Mononuclear cell (primary cell): ENCODE data around the gene CYB5R3. TPM values are rescaled to one million over a fixed set of nuclear protein-coding genes. Genes with fewer than 3 reads are reported as not detected.

Experiments
- H3K27me3 ChIP-seq: 2 replicates; pipeline ENCODE4 v1.6.0; 2011; ENCODE audit warnings: low read length, control low read depth; ENCODE audit not compliant: insufficient read depth
- H3K4me1 ChIP-seq: 2 replicates; pipeline ENCODE4 v1.5.1; 2011; ENCODE audit warnings: mild to moderate bottlenecking, low read length, control low read depth; ENCODE audit not compliant: insufficient read depth
- H3K4me3 ChIP-seq: 2 replicates; pipeline ENCODE4 v1.5.1; 2011; ENCODE audit warnings: mild to moderate bottlenecking, low read length, moderate library complexity
- H3K9me3 ChIP-seq: 2 replicates; pipeline ENCODE4 v1.5.1; 2011; ENCODE audit warnings: low read depth, mild to moderate bottlenecking, control low read depth, low read length
- total RNA-seq: library from RNA; depleted of rRNA; stranded (reverse); fragments of >200 nt; gene quantifications from one replicate; pipeline ENCODE4 v1.2.3, GENCODE V29; 2012

CYB5R3 gene
- 28.1 TPM for total RNA-seq

DNA sequence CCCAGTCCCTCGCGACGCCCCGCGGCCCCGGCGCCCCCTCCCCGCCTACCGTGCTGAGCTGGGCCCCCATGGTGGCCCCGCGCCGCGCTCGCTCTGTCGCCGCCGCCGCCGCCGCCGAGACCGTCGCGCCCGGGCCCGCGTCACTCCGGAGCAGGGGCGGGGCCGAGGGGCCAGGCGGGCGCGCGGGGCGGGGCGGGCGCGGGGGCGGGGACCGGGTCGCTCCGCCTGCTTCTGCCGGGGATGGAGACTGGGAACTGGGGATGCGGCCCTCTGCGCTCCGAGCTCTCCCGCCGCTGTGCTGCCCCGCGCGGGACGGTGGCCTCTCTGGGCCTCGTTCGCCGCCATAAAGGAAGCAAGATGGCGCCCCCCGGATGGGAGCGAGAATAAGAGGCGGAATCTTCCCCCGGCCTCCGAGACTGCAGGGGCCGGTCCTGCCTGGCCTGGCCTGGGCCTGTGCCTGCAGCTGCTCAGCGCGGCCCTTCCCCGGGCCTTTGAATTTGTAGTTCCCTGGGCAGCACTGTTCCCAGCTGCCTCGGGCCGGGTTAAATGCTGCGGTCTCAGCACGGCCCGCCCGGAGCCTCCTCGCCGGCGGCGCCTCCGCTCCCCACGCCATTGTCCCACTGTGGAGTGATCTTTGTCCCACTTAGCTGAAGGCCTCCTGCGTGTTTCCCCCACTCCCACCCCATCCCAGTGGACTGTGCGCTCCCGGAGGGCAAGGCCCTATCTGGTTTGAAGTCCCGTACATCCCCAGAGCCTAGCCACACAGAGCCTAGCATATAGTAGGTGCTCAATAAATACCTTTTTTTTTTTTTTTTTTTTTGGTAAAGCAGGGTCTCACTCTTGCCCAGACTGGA is at the start of gene CYB5R3:
CYB5R3 (minus strand) TSS at position 147 of the 854 bp plus-strand sequence; CDS start at position 70, 77 bp downstream.
- H3K27me3 ChIP-seq, result no peaks in the 10 kb centered on the region
- no peaks in the 10 kb centered on the region for H3K9me3 ChIP-seq
- peak within 1 kb of the TSS; percentile 78 for H3K4me3 ChIP-seq
- peaks cover 49% of the 10 kb centered on the region for H3K4me1 ChIP-seq

DNA sequence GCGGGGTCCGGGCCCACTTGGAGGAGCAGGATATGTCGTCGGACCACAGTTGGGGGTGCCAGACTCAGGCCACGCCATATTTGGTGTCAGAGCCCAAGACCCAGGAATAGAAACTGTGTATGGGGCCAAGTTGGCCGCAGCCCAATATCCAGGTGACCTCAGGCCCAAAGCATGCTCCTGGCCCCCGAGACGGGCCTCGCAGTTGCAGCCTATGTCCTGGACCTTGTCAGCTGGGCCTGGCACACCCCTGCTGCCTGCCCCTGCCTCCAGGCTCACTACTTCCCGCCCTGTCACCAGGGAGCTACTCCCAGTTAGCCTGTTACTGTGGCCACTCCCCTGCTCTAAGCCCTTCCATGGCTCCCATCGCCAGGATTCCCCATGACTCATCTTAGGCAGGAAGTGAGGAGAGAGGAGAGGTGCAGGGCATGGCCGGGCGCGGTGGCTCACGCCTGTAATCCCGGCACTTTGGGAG is 48.4 kb upstream of the CYB5R3 start:
- Histone ChIP-seq H3K4me1 (peaks cover under 1% of the 10 kb centered on the region), H3K4me3 (no peak overlapping the region), H3K27me3 (no peaks in the 10 kb centered on the region), H3K9me3 (no peaks in the 10 kb centered on the region)

DNA sequence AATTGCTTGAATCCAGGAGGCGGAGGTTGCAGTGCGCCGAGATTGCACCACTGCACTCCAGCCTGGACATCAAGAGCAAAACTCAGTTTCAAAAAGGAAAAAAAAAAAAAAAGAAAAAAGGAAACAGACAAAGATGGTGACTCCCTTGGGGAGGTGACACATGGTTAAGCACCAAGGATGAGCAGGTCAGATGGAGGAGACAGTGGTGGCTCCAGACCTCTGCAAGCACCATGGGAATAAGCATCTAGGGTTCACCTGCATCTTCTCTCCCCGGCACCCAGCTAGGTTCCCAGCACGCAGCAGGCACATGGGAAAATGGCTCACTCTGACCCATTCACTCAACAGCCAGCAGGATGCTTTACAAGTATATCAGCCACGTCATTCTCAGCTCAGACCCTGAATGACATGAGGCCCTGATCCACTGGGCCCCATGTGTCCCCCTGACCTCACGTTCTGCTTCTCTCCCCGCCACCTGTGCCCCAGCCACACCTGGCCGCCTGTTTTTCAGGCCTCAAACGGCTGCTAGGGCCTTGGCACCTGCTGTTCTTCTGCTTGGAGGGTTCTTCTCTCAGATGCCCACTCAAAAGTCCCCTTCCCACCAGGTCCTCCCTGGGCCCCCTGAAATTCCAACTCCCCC is 47.3 kb upstream of the CYB5R3 start:
- Histone ChIP-seq H3K27me3 (no peaks in the 10 kb centered on the region), H3K9me3 (no peaks in the 10 kb centered on the region), H3K4me1 (peaks cover 7% of the 10 kb centered on the region), H3K4me3 (no peak overlapping the region)

DNA sequence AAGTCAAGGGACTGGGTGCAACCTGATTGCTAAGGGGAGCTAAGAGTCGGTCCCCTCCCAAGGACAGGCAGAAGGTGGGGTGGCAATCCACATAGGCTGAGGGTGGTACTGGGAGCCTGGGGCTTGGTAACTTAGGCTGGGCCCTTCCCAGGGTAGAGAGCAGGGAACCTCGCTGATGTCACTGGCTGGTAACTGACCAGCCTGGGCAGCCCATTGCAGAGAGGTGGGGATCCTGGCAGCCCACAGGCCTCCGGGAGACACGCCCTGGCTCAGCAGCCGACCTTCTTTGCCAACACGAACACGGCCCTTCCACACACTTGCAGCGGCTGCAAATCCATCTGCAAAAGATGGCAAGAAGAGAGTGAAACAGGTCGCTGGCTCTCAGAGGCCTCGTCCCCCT is 46.1 kb upstream of the CYB5R3 start:
- Histone ChIP-seq H3K4me3 (no peak overlapping the region), H3K27me3 (no peaks in the 10 kb centered on the region), H3K4me1 (peaks cover 7% of the 10 kb centered on the region), H3K9me3 (no peaks in the 10 kb centered on the region)

DNA sequence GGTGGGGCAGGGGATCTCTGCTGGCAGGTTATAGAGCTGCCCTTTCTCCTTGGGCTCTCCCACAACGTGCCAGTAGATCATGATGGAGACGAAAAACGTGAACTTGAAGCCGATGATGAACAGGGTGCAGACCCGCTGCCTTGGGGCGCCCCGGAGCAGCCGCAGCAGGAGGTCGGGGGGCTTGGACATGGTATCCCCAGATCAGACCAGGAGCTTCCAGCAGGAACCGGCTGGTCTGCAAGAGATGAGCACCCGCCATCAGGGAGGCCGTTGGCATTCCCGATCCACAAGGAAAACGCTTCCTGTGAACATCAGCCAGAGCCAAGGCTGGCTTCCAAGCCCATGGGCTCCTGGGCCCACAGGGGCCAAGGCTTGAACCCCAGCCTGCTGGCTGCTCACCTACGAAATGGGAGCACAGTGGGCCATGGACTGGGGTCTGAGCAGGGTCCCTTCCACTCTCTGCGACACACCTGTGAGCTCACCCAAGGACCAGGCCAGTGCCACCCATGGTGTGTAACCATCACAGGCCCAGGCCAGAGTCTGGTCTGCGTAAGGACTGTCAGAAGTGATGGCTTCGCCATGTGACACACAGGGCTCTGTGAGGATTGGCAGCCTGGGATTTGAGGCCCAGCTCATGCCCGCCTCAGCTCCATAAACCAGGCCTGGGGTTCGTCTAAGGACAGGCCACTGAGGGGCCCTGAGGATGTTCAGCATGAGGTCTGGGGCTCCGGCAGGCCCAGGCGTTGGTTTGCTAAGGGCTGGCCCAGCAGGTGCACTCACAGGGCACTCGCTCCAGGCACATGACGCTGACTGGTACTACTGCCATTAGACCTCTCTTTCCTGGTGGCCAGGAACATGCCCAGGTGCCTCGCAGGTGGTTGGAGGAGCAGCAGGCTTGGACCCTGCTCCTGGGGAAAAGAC is 44.8 kb upstream of the CYB5R3 start:
- Histone ChIP-seq H3K27me3 (no peaks in the 10 kb centered on the region), H3K9me3 (no peaks in the 10 kb centered on the region), H3K4me3 (no peak overlapping the region), H3K4me1 (peaks cover 7% of the 10 kb centered on the region)

DNA sequence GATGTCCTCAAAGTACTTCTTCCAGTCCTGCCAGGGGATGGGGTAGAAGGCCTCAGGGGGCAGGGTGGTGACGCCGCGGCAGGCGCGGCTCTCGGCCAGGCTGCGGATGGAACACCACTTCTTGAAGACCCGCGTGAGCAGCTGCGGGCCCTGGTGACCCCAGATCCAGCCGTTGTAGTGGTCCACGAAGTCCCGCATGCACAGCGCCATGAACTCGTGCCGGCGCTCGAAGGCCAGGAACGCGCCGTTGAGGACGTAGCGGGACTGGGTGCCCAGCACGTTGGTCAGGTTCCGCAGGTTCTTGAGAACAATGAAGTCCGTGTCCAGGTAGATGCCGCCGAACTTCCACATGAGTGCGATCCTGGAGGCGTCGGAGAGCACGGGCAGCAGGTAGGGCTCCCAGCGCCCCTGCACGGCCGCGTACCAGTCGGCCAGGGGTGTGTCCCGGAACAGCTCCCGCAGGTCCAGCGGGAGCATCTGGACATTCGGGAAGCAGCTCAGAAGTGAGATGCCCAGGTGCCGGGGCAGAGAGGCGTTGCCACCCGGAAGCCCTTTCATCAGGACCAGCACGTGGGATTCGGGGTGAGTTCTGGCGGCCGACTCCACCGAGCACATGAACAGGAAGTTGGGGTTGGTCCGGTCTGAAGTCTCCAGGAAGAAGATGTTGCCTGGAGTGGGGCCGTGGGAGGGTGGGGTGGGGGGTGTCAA is 44.0 kb upstream of the CYB5R3 start:
- H3K27me3 ChIP-seq, result no peaks in the 10 kb centered on the region
- H3K9me3 ChIP-seq, result no peaks in the 10 kb centered on the region
- H3K4me1 ChIP-seq, result peaks cover 7% of the 10 kb centered on the region
- H3K4me3 ChIP-seq, result no peak overlapping the region

DNA sequence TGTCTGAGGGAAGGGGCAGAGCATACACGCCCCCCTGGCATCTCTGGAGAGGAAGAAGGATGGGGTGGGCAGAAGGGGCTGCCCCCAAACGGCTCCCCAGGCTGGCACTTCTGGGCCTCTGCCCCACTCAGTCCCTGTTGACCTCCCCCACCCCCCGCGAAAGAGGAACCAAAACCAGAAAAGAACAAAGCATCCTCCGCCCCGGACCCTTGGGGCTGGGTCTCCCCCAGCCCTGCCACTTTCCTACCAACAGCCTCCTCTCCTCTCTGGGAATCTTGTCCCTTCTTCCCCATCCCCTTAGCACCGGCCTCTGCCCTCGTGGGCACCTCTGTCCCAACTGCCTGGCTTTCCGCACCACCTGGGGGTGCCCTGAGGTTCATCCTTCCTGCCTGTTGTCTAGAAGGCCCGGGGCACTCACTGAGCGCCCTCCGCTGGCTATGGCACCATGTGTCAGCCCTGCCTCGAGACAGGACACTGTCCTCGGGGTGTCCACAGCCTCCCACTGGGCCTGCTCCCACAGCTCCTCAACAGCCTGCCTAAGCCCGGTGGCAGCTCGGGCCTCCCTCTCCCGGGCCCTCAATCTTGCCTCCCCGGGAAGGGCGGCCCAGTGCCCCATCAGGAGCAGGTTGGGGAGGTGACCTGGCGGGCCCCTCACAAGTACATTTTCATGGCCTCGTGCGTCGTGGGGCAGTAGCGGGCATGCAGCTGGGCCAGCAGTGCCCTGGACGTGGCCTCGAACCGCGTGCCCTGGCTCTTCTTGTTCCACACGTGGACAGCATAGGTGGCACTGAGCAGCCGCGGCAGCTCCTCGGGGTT is 43.3 kb upstream of the CYB5R3 start:
- no peaks in the 10 kb centered on the region for H3K9me3 ChIP-seq
- H3K27me3 ChIP-seq, result no peaks in the 10 kb centered on the region
- H3K4me3 ChIP-seq, result no peak overlapping the region
- peaks cover 7% of the 10 kb centered on the region for H3K4me1 ChIP-seq

DNA sequence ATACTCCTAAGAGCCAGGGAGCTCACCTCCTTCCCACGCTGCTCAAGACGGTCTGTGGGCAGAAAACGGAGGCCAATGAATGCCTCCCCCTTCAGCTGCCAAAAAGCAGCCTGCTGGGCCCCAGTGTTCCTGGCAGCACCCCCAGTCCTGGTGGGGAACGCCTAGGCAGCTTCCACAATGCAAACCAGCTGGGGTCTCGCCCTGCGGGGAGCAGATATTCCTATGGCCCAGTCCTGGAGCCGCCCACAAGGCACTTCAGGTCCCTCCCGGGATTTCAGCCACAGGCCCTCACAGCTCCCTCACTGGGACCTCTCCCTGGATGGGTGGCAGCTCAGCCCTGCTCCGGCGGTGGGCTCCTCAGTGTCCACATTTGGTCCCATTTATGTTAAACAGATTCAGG is 42.2 kb upstream of the CYB5R3 start:
- H3K4me1 ChIP-seq, result peaks cover 7% of the 10 kb centered on the region
- no peak overlapping the region for H3K4me3 ChIP-seq
- H3K27me3 ChIP-seq, result no peaks in the 10 kb centered on the region
- no peaks in the 10 kb centered on the region for H3K9me3 ChIP-seq

DNA sequence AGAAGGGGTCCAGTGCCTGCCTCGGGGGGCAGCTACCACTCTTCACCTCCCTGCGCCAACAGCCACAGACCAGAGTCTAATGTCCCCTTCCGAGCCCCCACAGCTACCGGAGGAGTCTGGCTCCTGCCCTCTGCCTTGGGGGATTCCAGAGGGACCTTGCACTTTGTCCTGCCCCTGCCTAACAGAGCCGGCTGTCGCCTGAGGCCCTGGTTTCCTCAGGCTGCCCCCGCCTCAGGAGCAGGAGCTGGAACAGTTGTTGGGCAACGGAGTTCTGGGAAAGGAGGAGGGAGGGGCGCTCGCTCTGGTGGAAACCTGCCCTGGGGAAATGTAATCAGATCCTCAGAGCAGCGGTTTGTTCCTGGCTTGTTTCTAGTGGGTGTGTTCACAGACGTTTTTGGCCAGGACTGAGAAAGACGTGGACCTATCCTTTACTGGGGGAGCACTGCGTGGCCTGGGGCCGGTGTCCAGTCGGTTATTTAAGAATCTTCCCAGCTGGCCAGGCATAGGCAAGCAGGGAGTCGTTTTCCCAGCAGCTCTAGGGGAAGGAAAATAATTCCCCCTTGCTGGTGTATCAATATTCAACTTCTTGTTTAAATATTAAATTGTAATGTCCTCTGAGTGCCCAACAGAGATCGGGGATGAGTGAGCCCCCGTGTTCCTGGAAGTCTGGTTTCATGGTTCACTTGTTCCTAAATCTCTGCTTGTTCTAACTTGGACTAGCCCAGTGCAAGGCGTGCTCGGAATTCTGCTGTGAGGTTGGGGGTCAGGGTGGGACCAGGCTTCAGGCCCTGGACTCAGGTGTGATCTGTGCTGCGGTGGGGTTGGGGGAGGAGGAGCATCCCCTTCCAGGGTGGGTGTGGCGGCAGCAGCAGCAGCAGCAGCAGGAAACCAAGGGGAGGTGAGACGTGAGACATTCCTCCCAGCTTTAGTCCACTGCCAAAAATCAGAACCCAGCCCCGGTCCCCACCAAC is 39.3 kb upstream of the CYB5R3 start:
- Histone ChIP-seq H3K4me1 (peaks cover 7% of the 10 kb centered on the region), H3K4me3 (no peak overlapping the region), H3K9me3 (no peaks in the 10 kb centered on the region), H3K27me3 (no peaks in the 10 kb centered on the region)

DNA sequence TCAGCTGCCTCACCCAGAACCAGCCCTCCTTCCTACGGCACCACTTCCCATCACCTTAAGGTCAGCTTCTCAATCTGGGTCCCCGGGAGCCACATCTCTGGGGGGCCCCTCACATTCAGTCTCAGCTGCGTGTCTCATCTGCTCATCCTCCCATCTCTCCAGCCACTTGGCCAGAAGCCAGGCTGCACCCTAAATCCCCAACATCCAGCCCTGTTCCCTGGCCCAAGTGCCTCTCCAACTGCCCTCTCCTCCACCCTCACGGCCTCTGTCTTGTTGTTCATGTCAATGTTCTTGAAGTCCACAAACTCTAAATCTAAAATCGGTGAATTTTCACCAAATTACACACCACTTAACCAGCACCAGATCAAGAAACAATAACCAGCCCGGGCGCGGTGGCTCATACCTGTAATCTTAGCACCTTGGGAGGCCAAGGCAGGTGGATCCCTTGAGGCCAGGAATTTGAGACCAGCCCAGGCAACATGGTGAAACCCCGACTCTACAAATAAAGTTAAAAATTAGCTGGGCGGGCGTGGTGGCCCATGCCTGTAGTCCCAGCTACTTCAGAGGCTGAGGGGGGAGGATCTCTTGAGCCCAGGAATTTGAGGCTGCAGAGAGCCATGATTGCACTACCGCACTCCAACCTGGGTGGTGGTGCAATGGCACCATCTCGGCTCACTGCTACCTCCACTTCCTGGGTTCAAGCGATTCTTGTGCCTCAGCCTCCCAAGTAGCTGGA is 37.7 kb upstream of the CYB5R3 start:
- no peaks in the 10 kb centered on the region for H3K27me3 ChIP-seq
- no peaks in the 10 kb centered on the region for H3K9me3 ChIP-seq
- no peak overlapping the region for H3K4me3 ChIP-seq
- H3K4me1 ChIP-seq, result peaks cover 1% of the 10 kb centered on the region

DNA sequence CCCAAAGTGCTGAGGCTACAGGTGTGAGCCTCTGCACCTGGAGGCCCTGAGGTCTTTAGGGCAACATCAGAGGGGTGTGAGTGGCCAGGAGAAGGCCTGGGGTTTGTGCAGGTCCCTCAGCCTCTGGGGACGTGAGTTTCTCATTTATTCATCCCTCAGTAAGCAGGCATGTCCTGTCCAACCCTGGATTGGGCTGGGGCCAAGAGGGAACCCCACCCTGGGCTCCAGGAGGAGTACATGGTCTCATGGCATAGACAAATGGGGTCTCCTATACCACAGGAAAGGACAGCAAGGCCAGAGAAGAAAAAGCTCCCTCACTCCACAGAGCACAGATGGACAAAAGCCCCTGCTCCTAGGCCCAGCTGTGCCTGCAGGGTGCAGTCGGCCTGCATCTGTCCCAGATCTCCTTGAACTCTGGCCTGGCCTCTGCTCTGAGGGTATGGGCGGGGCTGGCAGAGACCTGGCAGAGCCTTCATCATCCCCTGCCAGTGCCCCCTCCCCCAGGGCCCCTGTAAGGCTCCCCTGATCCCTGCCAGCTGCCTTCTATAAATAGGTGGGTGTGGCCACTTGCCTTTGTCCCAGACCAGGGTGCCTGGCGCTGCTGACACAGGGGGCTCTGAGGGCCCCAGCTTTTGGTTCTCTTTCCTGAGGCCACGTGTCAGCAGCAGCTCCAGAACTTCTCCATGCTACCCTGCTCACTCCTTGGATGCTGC is 36.9 kb upstream of the CYB5R3 start:
- no peaks in the 10 kb centered on the region for H3K4me1 ChIP-seq

More for the DNA sequence above, 36.9 kb upstream of the CYB5R3 start:
- no peak overlapping the region for H3K4me3 ChIP-seq
- H3K9me3 ChIP-seq, result no peaks in the 10 kb centered on the region
- no peaks in the 10 kb centered on the region for H3K27me3 ChIP-seq
